ENCODE measurements around the gene FOXO6. TPM values are rescaled to one million over a fixed set of nuclear protein-coding genes. Genes with fewer than 3 reads are reported as not detected.

FOXO6 gene
- total and polyA plus RNA-seq, 2 of the 13 experiments (the other 11 are each of a cell fraction or from before 2014, with no cell fraction given) = 0.13 TPM; not detected in 1

GRCh38 chr1:41361495-41362356, 492 bp downstream of the FOXO6 start (continued):
- TF ChIP-seq PAWR (CRISPR knock-in tag; IDR thresholded peaks at IDR 0.05; ENCODE audit: borderline replicate concordance) (no peak), MXD1 (CRISPR knock-in tag; IDR thresholded peaks at IDR 0.05) (peak; percentile 47; the same call in 1 of the 2 replicates), ZNF557 (CRISPR knock-in tag; IDR thresholded peaks at IDR 0.05) (no peak), HMGXB3 (CRISPR knock-in tag; IDR thresholded peaks at IDR 0.05; ENCODE audit: borderline replicate concordance) (no peak), STAG1 (CRISPR knock-in tag; IDR thresholded peaks at IDR 0.05) (no peak), NR2F2 (IDR thresholded peaks at IDR 0.05; ENCODE audit: borderline replicate concordance, low read depth) (no peak), ZNF280B (CRISPR knock-in tag; IDR thresholded peaks at IDR 0.05; ENCODE audit: borderline replicate concordance) (no peak), POGK (CRISPR knock-in tag; conservative IDR thresholded peaks at IDR 0.05) (peak; percentile 50; the same call in 1 of the 2 replicates), PRMT3 (CRISPR knock-in tag; IDR thresholded peaks at IDR 0.05; ENCODE audit: borderline replicate concordance, low read depth) (peak; percentile 77; the same call in 1 of the 2 replicates), BRF2 (CRISPR knock-in tag; IDR thresholded peaks at IDR 0.05) (peak; percentile 50; the same call in 1 of the 2 replicates), ZNF333 (CRISPR knock-in tag; IDR thresholded peaks at IDR 0.05; ENCODE audit: borderline replicate concordance) (no peak), ZNF607 (CRISPR knock-in tag; IDR thresholded peaks at IDR 0.05; ENCODE audit: borderline replicate concordance) (no peak; the same call in 1 of the 2 replicates), HDAC2 (CRISPR knock-in tag; IDR thresholded peaks at IDR 0.05) (no peak), ESRRA (CRISPR knock-in tag; IDR thresholded peaks at IDR 0.05; ENCODE audit: low read depth) (no peak)

Measured in HepG2 (cell line).